ENCODE measurements around the gene COQ10B. TPM values are rescaled to one million over a fixed set of nuclear protein-coding genes. Genes with fewer than 3 reads are reported as not detected.

COQ10B gene
- total RNA-seq, 1 donor from 2014 or later: 26.1 TPM

DNA sequence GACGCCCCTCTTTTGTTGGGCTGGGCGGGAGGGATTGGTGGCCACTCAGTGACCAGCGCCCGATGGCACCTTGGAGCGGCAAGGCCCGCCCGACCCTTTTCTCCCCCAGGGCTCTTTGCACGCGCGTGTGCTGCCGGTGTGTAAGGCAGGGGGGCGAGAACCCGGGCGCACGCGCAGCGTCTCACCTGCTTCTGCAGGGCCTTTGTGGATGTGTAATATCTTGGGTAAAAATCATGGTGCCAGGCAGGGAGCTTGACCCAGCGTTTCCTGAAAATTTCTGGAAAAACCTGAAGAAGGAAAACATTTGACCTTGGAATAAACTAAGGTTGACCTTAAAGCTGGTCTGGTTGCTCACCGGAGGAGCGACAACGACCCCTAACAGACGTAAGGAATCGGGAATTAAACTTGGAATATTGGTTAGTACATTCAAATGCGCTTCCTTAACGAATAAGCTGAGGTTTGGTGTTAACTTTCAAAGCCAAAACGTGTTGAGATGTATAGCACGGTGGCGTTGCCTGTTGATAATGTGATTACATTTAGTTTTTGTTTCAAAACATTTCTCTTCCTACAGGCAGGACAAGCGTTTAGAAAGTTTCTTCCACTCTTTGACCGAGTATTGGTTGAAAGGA, 47.3 kb downstream of the COQ10B start:
- DNase-seq (ENCODE audit: low read depth, low spot score): no peak

DNA sequence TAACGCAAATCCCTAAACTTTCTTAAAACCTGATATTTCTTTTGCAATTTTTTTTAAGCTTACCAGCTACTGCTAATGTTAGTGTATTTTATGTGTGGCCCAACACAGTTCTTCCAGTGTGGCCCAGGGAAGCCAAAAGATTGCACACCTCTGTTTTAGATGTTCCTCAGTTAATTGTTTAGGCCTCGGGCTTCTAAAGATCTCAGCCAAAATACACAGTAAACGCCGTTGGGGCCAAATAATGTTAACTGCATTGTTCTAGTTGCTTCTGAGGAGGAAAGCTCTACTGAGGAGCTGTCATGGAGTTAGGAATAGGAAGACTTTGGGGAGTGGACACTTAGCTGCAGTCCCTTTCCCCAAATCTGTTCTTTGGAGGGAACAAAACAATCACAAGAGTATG, 48.8 kb downstream of the COQ10B start:
- DNase-seq (ENCODE audit: low read depth, low spot score): no peak

DNA sequence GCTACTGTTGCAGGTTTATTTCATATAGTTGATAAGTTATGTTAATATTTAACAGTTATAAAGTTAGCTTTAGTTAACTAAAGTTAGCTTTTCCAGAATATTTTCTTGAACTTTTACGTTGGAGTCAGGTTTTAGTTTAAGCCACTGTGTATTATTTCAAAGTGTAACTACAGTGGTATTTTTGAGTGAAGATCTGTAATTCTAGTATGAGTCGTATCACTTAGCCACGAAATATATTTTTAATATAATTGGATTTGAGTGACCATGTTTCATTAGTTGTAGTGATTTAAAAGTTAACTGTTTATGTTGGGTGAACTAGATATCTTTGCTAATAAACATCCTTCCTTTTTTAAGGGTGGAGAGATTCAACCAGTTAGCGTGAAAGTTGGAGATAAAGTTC, 49.3 kb downstream of the COQ10B start:
- no peak for DNase-seq (ENCODE audit: low read depth, low spot score)

DNA sequence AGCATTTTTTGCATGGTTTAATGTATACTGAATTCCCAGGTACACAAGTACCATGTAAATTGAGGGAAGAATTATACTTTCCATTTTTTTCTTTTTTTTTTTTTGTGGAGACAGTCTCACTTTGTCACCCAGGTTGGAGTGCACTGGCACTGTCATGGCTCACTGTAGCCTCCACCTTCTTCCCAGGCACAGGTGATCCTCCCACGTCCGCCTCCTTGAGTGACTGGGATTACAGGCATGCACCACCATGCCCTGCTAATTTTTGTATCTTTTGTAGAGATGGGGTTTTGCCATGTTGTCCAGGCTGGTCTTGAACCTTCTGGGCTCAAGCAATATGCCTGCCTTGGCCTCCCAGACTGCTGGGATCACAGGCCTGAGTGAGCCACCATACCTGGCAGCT, 50.6 kb downstream of the COQ10B start:
- no peak for DNase-seq (ENCODE audit: low read depth, low spot score)

DNA sequence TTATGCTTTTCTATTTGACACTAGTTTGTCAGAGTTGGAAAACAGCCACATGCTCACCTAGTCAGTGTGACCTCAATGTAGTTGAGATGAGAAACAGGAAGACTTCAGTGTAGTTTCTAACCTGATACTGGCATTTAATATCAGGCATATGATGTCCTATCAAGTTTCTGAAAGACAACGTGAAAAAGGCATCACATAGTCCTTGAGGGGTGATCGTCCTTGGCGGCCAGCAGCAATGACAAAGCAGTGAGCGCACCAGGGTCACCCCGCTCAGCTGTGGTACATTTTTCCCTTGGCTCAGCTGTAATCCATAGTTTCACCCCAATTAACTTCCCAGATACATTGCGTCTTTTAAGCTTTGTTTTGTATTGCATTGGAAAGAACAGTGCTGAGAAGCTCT, 51.2 kb downstream of the COQ10B start:
- no peak for DNase-seq (ENCODE audit: low read depth, low spot score)

DNA sequence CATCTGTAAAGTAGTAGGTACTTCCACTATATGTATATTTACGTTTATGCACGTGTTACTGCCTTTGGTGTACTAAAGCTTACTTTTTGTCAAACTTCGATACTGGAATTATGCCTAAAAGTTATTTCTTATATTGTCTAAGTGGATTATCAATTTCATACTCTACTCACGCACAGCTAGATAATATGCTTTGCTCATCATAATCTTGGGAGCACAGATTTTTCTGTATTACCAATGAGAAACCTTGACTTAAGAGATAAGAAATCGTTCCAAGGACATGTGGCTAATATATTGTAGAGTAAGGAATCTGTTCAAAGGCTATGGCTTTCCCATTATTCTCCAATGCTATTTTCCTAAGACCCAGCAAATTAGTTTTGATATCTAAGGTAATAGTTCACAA, 53.3 kb downstream of the COQ10B start:
- DNase-seq (ENCODE audit: low read depth, low spot score): no peak

DNA sequence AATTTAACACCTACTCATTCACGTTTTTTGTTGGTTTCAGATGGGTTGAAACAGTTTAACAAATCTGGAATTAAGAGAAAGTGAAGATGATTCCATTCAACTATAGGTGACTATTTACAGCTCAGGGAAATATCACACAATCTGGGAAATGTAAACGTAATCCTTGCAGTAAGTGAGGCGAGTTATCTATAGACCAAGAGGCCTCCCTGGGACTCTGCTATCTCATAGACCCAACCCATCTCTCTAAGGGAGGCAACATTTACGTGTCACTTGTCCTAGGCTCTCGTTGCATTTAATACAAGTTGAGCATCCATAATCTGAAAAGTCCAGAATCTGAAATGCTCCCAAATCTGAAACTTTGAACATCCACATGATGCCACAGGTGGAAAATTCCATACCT, 60.6 kb downstream of the COQ10B start:
- DNase-seq (ENCODE audit: low read depth, low spot score): no peak

DNA sequence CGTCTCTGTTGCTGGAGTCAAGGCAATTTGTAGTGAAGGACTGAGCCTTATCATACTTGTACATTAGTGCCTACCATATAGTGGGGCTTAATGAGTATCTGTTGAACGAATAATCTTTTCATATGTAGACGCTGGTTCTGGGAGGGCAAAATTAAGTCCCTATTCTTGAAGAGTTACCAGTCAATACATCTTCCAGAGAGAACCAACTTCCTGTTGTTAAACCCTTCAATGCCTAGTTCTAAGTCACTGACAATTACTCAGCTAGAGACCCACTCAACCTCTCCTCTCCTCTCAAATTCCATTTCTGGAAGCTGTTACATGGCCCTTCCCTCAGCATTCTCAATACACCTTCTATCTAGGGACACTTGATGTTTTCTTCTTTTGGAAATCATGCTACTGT, 61.4 kb downstream of the COQ10B start:
- no peak for DNase-seq (ENCODE audit: low read depth, low spot score)

DNA sequence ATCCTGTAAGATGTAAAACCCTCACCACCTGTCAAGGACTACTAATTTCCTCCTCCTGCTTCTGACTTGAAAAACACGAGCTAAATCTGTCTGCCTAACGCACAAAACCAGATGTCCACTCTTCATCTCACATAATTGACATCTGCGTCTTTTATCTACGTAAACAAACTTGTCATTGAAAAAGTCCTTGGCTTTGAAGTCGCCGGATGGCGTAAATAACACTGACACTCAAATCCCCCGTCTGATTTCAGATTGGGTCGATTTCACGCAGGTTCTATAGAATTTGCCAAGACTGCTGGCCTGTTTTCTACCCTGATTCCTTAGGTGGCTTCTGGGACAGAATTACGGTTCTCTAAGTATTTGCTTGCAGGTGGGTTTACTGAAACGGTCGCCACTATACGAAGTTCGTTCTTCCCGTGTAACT, 62.0 kb downstream of the COQ10B start:
- DNase-seq (ENCODE audit: low read depth, low spot score): no peak

DNA sequence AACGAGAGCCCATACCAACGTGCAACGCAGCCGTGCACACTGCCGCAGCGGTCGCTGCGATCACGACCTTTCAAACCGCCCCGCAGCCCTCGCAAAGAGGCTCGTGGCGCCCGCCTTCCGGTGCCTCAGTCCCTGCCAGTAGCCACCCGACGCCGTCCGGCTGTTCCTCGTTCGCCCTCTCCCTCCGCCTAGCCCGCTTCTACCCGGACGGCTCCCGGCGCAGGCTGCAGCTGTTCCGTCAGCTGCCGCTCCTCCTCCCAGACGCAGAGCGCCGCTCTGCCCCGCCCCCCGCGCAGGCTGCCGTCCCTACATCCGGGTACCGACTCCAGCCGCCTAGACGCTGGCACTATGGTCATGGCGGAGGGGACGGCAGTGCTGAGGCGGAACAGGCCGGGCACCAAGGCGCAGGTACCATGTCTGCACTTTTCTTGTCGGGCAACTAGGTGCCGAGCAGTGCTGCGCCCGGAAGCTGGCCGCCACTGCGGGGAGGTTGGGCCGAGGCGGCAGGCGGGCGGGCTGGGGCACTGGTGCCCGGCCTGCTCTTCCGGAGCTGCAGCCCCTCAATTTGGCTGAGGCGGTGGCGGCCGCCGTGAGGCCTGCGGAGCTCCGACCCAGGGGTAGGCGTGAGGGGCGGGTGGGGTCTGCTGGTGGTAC, 62.5 kb downstream of the COQ10B start, which contains the start of gene MOB4:
Gene MOB4, plus strand, starts transcription at position 328 of the 654 bp plus-strand sequence. Its CDS starts 21 bp downstream, at position 349.
- peak; percentile 74 for DNase-seq (ENCODE audit: low read depth, low spot score)

DNA sequence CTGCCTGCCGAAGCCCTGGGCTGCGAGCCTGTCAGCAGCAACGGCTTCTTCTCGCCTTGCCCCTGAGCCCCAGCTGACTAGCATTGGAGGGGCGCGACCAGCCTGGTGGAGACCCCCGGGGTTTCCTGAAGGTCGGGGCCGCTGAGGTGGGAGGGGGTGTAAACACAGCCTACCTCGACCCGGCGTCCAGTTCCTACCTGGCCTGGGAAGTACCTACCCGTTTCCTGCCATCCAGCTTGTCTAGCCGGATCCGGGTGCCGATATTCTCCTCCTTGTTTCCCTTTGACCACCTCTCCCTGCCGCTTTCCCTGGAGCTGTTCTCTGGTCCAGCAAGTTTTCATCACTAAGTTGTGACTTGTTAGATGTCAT, 63.0 kb downstream of the COQ10B start:
- DNase-seq (ENCODE audit: low read depth, low spot score): no peak

DNA sequence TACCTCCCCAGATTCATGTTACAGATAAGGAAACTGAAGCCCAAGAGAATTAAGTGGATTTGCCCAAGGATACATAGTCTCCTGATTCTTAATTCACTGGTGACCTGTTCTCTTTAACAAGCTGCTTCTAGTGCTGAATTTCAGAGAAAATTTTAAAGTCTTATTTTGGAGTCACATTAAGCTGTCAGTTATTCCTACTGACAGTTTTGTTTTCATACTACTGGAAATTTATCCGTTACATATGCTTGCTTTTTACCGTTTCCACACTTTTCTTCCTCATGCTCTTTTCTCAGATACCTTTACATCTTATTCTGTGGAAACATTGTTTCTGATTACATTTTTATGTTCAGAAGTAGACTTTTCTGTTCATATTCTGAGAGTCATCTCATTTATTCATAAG, 63.8 kb downstream of the COQ10B start:
- DNase-seq (ENCODE audit: low read depth, low spot score): no peak

Other genes with a start within 250 kb of the COQ10B start
- 9.3 and 13.7 TPM in 2 replicates for gene ANKRD44, start 142.8 kb upstream of the COQ10B start, total RNA-seq
- gene SF3B1, start 18.5 kb upstream of the COQ10B start, total RNA-seq: 162 and 212 TPM in 2 replicates
- gene HSPD1, start 46.3 kb downstream of the COQ10B start, total RNA-seq: 183 and 512 TPM in 2 replicates
- gene HSPE1, start 46.8 kb downstream of the COQ10B start, total RNA-seq: 115 and 245 TPM in 2 replicates
- 36.6 and 43.8 TPM in 2 replicates for gene MOB4, start 62.5 kb downstream of the COQ10B start, total RNA-seq
- 6.5 and 13.8 TPM in 2 replicates for gene RFTN2, start 222.0 kb downstream of the COQ10B start, total RNA-seq